ENCODE data around the gene LZTS3. TPM values are rescaled to one million over a fixed set of nuclear protein-coding genes. Genes with fewer than 3 reads are reported as not detected.
A peak's percentile ranks its signal among the peaks of the same experiment; 100 is the strongest.

The LZTS3 gene
- total and polyA plus RNA-seq, 10 of the 15 experiments (the other 5 are each of a cell fraction or from before 2014, with no cell fraction given) = 0.03 to 0.90 (median 0.22) TPM

- TF ChIP-seq BCLAF1 (IDR thresholded peaks at IDR 0.05) = no peak
- no peak for TF ChIP-seq IRF5 (IDR thresholded peaks at IDR 0.05; ENCODE audit: borderline replicate concordance)
- TF ChIP-seq ATF3 (IDR thresholded peaks at IDR 0.05; ENCODE audit: borderline replicate concordance, extremely low read depth, low read depth, low read length) = peak; percentile 49; the same call in 1 of the 2 replicates
- no peak for TF ChIP-seq NFIC (IDR thresholded peaks at IDR 0.05; ENCODE audit: low read depth, low read length)
- no peak; the same call in none of the 2 replicates for TF ChIP-seq NKRF (conservative IDR thresholded peaks at IDR 0.05)
- no peak for TF ChIP-seq MAX (IDR thresholded peaks at IDR 0.05; ENCODE audit: low read depth, low read length)
- TF ChIP-seq CREM (IDR thresholded peaks at IDR 0.05; ENCODE audit: low read depth) = no peak; the same call in 1 of the 2 replicates
- TF ChIP-seq SPI1 (IDR thresholded peaks at IDR 0.05; ENCODE audit: borderline replicate concordance, insufficient read depth, low read depth, low read length) = no peak
- no peak for TF ChIP-seq MXI1 (IDR thresholded peaks at IDR 0.05; ENCODE audit: low read depth, low read length)
- 0 out of 2 replicates have a peak, but pooled peaks have one; percentile 22 for TF ChIP-seq SMAD5 (IDR thresholded peaks at IDR 0.05; ENCODE audit: low read depth)
- TF ChIP-seq ZNF207 (IDR thresholded peaks at IDR 0.05; ENCODE audit: borderline replicate concordance) = peak; percentile 79
- TF ChIP-seq CEBPZ (IDR thresholded peaks at IDR 0.05; ENCODE audit: low read depth, low read length) = no peak
- TF ChIP-seq MYC (IDR thresholded peaks at IDR 0.05; ENCODE audit: insufficient read depth, insufficient read length, insufficient replicate concordance, low read length, severe bottlenecking) = no peak
- TF ChIP-seq E2F4 (IDR thresholded peaks at IDR 0.05; ENCODE audit: low read depth, low read length) = no peak
- no peak for TF ChIP-seq EGR1 (IDR thresholded peaks at IDR 0.05; ENCODE audit: borderline replicate concordance in 1 of 2, low read depth in 2 of 2, low read length in 2 of 2)
- TF ChIP-seq GABPA (IDR thresholded peaks at IDR 0.05; ENCODE audit: low read depth) = no peak
These were observed 30.9 kb upstream of the LZTS3 start, which contains the start of gene DDRGK1 (continued) for GRCh38 chr20:3204124-3204794.
